ENCODE measurements around the gene ATP4B. TPM values are rescaled to one million over a fixed set of nuclear protein-coding genes. Genes with fewer than 3 reads are reported as not detected.
A peak's percentile ranks its signal among the peaks of the same experiment; 100 is the strongest.

Gene ATP4B
- total RNA-seq, 6 experiments from 2014 or later: not detected

GRCh38 chr13:113656831-113657671 lies 947 bp downstream of the ATP4B start:
- intact Hi-C loops (cut with DNase I): no loop called here
- Histone ChIP-seq H3K27ac (no peak overlapping the region), H3K4me3 (no peak overlapping the region), H3K27me3 (no peaks in the 10 kb centered on the region), H3K9me3 (no peaks in the 10 kb centered on the region), H3K4me1 (no peaks in the 10 kb centered on the region), H3K36me3 (no peaks in the 10 kb centered on the region)
- TF ChIP-seq CTCF (IDR thresholded peaks at IDR 0.05) (no peak), POLR2A (IDR thresholded peaks at IDR 0.05) (no peak)
- peak in 2 of 3 donors; percentile 38 to 51 for DNase-seq
- ATAC-seq: peak in 1 of 4 donors; percentile 4
- 70% methylated on average over 4 of the region's 42 CpGs for WGBS (ENCODE audit: insufficient coverage, low coverage, low lambda C conversion rate, missing lambda C conversion rate)

GRCh38 chr13:113656003-113656588 lies 1.9 kb downstream of the ATP4B start:
- H3K4me1 ChIP-seq: no peaks in the 10 kb centered on the region
- H3K4me3 ChIP-seq: no peak overlapping the region
- no peak overlapping the region for H3K27ac ChIP-seq
- H3K9me3 ChIP-seq: no peaks in the 10 kb centered on the region
- no peaks in the 10 kb centered on the region for H3K27me3 ChIP-seq
- intact Hi-C loops (cut with DNase I): no loop called here
- H3K36me3 ChIP-seq: no peaks in the 10 kb centered on the region
- 91% methylated on average over 7 of the region's 25 CpGs for WGBS (ENCODE audit: insufficient coverage, low coverage, low lambda C conversion rate, missing lambda C conversion rate)
- TF ChIP-seq POLR2A (IDR thresholded peaks at IDR 0.05) (no peak), CTCF (IDR thresholded peaks at IDR 0.05) (no peak)
- peak in 2 of 3 donors; percentile 39 to 42 for DNase-seq
- no peak for ATAC-seq

DNA sequence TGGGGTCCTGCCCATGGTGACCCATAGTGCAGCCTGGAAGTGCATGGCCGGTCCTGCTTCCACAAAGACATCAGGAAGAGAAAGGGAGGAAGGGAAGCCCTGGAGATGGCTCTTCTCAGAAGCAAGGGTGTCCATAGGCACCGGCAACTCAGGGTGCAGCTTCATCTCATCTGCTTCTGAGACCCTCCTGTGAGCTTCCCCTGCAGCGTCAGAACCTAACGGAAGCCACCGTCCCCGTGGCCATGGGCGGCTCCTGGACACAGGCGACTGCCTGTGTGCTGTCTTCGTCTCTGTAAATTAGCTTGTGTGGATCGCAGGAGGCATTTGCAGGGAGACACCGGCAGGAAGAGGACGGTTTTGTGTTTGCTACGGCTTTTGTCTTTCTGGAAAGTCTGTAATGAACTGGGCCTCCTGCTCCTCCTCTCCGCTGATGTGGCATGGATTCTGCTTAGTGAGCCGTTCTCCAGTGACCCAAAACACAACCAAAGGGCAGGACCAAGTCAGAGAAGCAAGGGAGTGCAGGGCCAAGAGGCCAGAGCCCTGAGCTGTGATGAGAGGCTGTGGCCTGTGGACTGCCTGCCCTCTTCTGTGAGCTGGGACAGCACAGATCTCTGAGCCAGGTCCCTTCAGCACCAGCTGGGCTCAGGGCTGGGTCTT lies 2.5 kb downstream of the ATP4B start:
- 80% methylated on average over 7 of the region's 15 CpGs for WGBS (ENCODE audit: insufficient coverage, low coverage, low lambda C conversion rate, missing lambda C conversion rate)
- Histone ChIP-seq H3K4me1 (no peaks in the 10 kb centered on the region), H3K27me3 (no peaks in the 10 kb centered on the region), H3K9me3 (no peaks in the 10 kb centered on the region), H3K4me3 (no peak overlapping the region), H3K36me3 (no peaks in the 10 kb centered on the region), H3K27ac (no peak overlapping the region)
- no peak for TF ChIP-seq CTCF (IDR thresholded peaks at IDR 0.05)
- no peak for ATAC-seq
- intact Hi-C loops (cut with DNase I): no loop called here
- DNase-seq: peak in 1 of 3 donors; percentile 39

- Histone ChIP-seq H3K9me3 (no peaks in the 10 kb centered on the region), H3K36me3 (no peaks in the 10 kb centered on the region), H3K4me3 (no peak overlapping the region), H3K4me1 (no peaks in the 10 kb centered on the region), H3K27me3 (no peaks in the 10 kb centered on the region), H3K27ac (no peak overlapping the region)
- 79% methylated on average over 13 of the region's 39 CpGs for WGBS (ENCODE audit: insufficient coverage, low coverage, low lambda C conversion rate, missing lambda C conversion rate)
- intact Hi-C loops (cut with DNase I): no loop called here
- DNase-seq (peak in 2 of 3 donors; percentile 43 to 45), ATAC-seq (no peak)
- TF ChIP-seq CTCF (IDR thresholded peaks at IDR 0.05): no peak
- TF ChIP-seq POLR2A (IDR thresholded peaks at IDR 0.05): no peak
These were observed 3.2 kb downstream of the ATP4B start for GRCh38 chr13:113654591-113655345.
